ENCODE measurements around the gene CACNA1H.
"Not testable (repeated sequence)": the region's sequence is repeated elsewhere in the genome, so short reads cannot be mapped to it uniquely, and the experiment has no call there.

CACNA1H gene

GRCh38 chr16:1196494-1196893, 43.6 kb downstream of the CACNA1H start:
- no peaks in the 10 kb centered on the region for H3K9me3 ChIP-seq (ENCODE audit: control insufficient read depth, low read length)
- H3K27ac ChIP-seq (ENCODE audit: low read depth, low read length, severe bottlenecking): no peak overlapping the region
- 81 to 91% methylated on average over 8 to 11 of the region's 11 CpGs for WGBS, 2 experiments (ENCODE audit: insufficient coverage in 2 of 2)
- no peaks in the 10 kb centered on the region for H3K36me3 ChIP-seq (ENCODE audit: control insufficient read depth, insufficient read depth, low read length)
- H3K4me1 ChIP-seq (ENCODE audit: control insufficient read depth, insufficient read depth, low read length, poor library complexity, severe bottlenecking): peaks cover 4% of the 10 kb centered on the region
- H3K4me3 ChIP-seq (ENCODE audit: extremely low read depth, insufficient read depth, low read length, poor library complexity, severe bottlenecking): no peak overlapping the region

- 85 to 94% methylated on average over 16 to 19 of the region's 19 CpGs for WGBS, 2 experiments (ENCODE audit: insufficient coverage in 2 of 2)
- Histone ChIP-seq H3K4me1 (ENCODE audit: control insufficient read depth, insufficient read depth, low read length, poor library complexity, severe bottlenecking) (peaks cover 4% of the 10 kb centered on the region), H3K36me3 (ENCODE audit: control insufficient read depth, insufficient read depth, low read length) (no peaks in the 10 kb centered on the region), H3K4me3 (ENCODE audit: extremely low read depth, insufficient read depth, low read length, poor library complexity, severe bottlenecking) (no peak overlapping the region), H3K9me3 (ENCODE audit: control insufficient read depth, low read length) (no peaks in the 10 kb centered on the region), H3K27ac (ENCODE audit: low read depth, low read length, severe bottlenecking) (no peak overlapping the region)
Measured at GRCh38 chr16:1197237-1197866, 44.4 kb downstream of the CACNA1H start.

GRCh38 chr16:1198194-1198593, 45.3 kb downstream of the CACNA1H start:
- no peak overlapping the region for H3K4me3 ChIP-seq (ENCODE audit: extremely low read depth, insufficient read depth, low read length, poor library complexity, severe bottlenecking)
- H3K36me3 ChIP-seq (ENCODE audit: control insufficient read depth, insufficient read depth, low read length): no peaks in the 10 kb centered on the region
- peaks cover 1% of the 10 kb centered on the region for H3K4me1 ChIP-seq (ENCODE audit: control insufficient read depth, insufficient read depth, low read length, poor library complexity, severe bottlenecking)
- H3K27ac ChIP-seq (ENCODE audit: low read depth, low read length, severe bottlenecking): no peak overlapping the region
- no peaks in the 10 kb centered on the region for H3K9me3 ChIP-seq (ENCODE audit: control insufficient read depth, low read length)
- 87 to 94% methylated on average over 17 of the region's 18 CpGs for WGBS, 2 experiments (ENCODE audit: insufficient coverage in 2 of 2)

GRCh38 chr16:1198671-1199346, 45.9 kb downstream of the CACNA1H start:
- not testable (repeated sequence) for H3K4me3 ChIP-seq (ENCODE audit: extremely low read depth, insufficient read depth, low read length, poor library complexity, severe bottlenecking); H3K36me3 ChIP-seq (ENCODE audit: control insufficient read depth, insufficient read depth, low read length)
- WGBS, 2 experiments (ENCODE audit: insufficient coverage in 2 of 2): 91 to 94% methylated on average over 8 to 15 of the region's 44 CpGs

GRCh38 chr16:1199347-1200013, 46.6 kb downstream of the CACNA1H start:
- Histone ChIP-seq H3K4me3 (ENCODE audit: extremely low read depth, insufficient read depth, low read length, poor library complexity, severe bottlenecking) (no peak overlapping the region), H3K36me3 (ENCODE audit: control insufficient read depth, insufficient read depth, low read length) (no peaks in the 10 kb centered on the region), H3K4me1 (ENCODE audit: control insufficient read depth, insufficient read depth, low read length, poor library complexity, severe bottlenecking) (no peaks in the 10 kb centered on the region), H3K27ac (ENCODE audit: low read depth, low read length, severe bottlenecking) (no peak overlapping the region), H3K9me3 (ENCODE audit: control insufficient read depth, low read length) (no peaks in the 10 kb centered on the region)
- 86 to 90% methylated on average over 4 to 10 of the region's 19 CpGs for WGBS, 2 experiments (ENCODE audit: insufficient coverage in 2 of 2)

More at GRCh38 chr16:1198671-1199346, 45.9 kb downstream of the CACNA1H start:
- not testable (repeated sequence) for H3K27ac ChIP-seq (ENCODE audit: low read depth, low read length, severe bottlenecking); H3K4me1 ChIP-seq (ENCODE audit: control insufficient read depth, insufficient read depth, low read length, poor library complexity, severe bottlenecking); H3K9me3 ChIP-seq (ENCODE audit: control insufficient read depth, low read length)

- Histone ChIP-seq H3K36me3 (ENCODE audit: control insufficient read depth, insufficient read depth, low read length) (no peaks in the 10 kb centered on the region), H3K4me3 (ENCODE audit: extremely low read depth, insufficient read depth, low read length, poor library complexity, severe bottlenecking) (no peak overlapping the region), H3K27ac (ENCODE audit: low read depth, low read length, severe bottlenecking) (no peak overlapping the region), H3K9me3 (ENCODE audit: control insufficient read depth, low read length) (no peaks in the 10 kb centered on the region), H3K4me1 (ENCODE audit: control insufficient read depth, insufficient read depth, low read length, poor library complexity, severe bottlenecking) (no peaks in the 10 kb centered on the region)
- WGBS, 2 experiments (ENCODE audit: insufficient coverage in 2 of 2): 94 to 96% methylated on average over 36 to 38 of the region's 38 CpGs
Measured at GRCh38 chr16:1200014-1200627, 47.2 kb downstream of the CACNA1H start.

- Histone ChIP-seq H3K9me3 (ENCODE audit: control insufficient read depth, low read length) (no peaks in the 10 kb centered on the region), H3K27ac (ENCODE audit: low read depth, low read length, severe bottlenecking) (no peak overlapping the region), H3K36me3 (ENCODE audit: control insufficient read depth, insufficient read depth, low read length) (no peaks in the 10 kb centered on the region), H3K4me3 (ENCODE audit: extremely low read depth, insufficient read depth, low read length, poor library complexity, severe bottlenecking) (no peak overlapping the region), H3K4me1 (ENCODE audit: control insufficient read depth, insufficient read depth, low read length, poor library complexity, severe bottlenecking) (no peaks in the 10 kb centered on the region)
- WGBS, 2 experiments (ENCODE audit: insufficient coverage in 2 of 2): 92 to 96% methylated on average over 25 of the region's 25 CpGs
Measured at GRCh38 chr16:1201444-1201843, 48.5 kb downstream of the CACNA1H start.

GRCh38 chr16:1202274-1202673, 49.4 kb downstream of the CACNA1H start:
- H3K27ac ChIP-seq (ENCODE audit: low read depth, low read length, severe bottlenecking): no peak overlapping the region
- no peaks in the 10 kb centered on the region for H3K9me3 ChIP-seq (ENCODE audit: control insufficient read depth, low read length)
- no peaks in the 10 kb centered on the region for H3K4me1 ChIP-seq (ENCODE audit: control insufficient read depth, insufficient read depth, low read length, poor library complexity, severe bottlenecking)
- no peak overlapping the region for H3K4me3 ChIP-seq (ENCODE audit: extremely low read depth, insufficient read depth, low read length, poor library complexity, severe bottlenecking)
- H3K36me3 ChIP-seq (ENCODE audit: control insufficient read depth, insufficient read depth, low read length): no peaks in the 10 kb centered on the region
- WGBS, 2 experiments (ENCODE audit: insufficient coverage in 2 of 2): 95 to 96% methylated on average over 16 to 18 of the region's 18 CpGs

GRCh38 chr16:1204933-1205332, 52.0 kb downstream of the CACNA1H start:
- H3K4me1 ChIP-seq (ENCODE audit: control insufficient read depth, insufficient read depth, low read length, poor library complexity, severe bottlenecking): no peaks in the 10 kb centered on the region
- WGBS, 2 experiments (ENCODE audit: insufficient coverage in 2 of 2): 94 to 95% methylated on average over 10 to 13 of the region's 21 CpGs
- no peaks in the 10 kb centered on the region for H3K36me3 ChIP-seq (ENCODE audit: control insufficient read depth, insufficient read depth, low read length)
- H3K4me3 ChIP-seq (ENCODE audit: extremely low read depth, insufficient read depth, low read length, poor library complexity, severe bottlenecking): no peak overlapping the region
- H3K9me3 ChIP-seq (ENCODE audit: control insufficient read depth, low read length): no peaks in the 10 kb centered on the region
- H3K27ac ChIP-seq (ENCODE audit: low read depth, low read length, severe bottlenecking): no peak overlapping the region

- H3K4me3 ChIP-seq (ENCODE audit: extremely low read depth, insufficient read depth, low read length, poor library complexity, severe bottlenecking): no peak overlapping the region
- H3K4me1 ChIP-seq (ENCODE audit: control insufficient read depth, insufficient read depth, low read length, poor library complexity, severe bottlenecking): no peaks in the 10 kb centered on the region
- H3K36me3 ChIP-seq (ENCODE audit: control insufficient read depth, insufficient read depth, low read length): no peaks in the 10 kb centered on the region
- H3K27ac ChIP-seq (ENCODE audit: low read depth, low read length, severe bottlenecking): no peak overlapping the region
- H3K9me3 ChIP-seq (ENCODE audit: control insufficient read depth, low read length): no peaks in the 10 kb centered on the region
- 84 to 90% methylated on average over 7 to 9 of the region's 9 CpGs for WGBS, 2 experiments (ENCODE audit: insufficient coverage in 2 of 2)
Measured at GRCh38 chr16:1206326-1206725, 53.4 kb downstream of the CACNA1H start.

Data from mesodermal cell (in vitro differentiated cells).